ENCODE results near the gene UBE2E1. TPM values are rescaled to one million over a fixed set of nuclear protein-coding genes. Genes with fewer than 3 reads are reported as not detected.

Gene UBE2E1
- total RNA-seq, 4 donors from 2014 or later: 82.4 to 126 (median 115) TPM

DNA sequence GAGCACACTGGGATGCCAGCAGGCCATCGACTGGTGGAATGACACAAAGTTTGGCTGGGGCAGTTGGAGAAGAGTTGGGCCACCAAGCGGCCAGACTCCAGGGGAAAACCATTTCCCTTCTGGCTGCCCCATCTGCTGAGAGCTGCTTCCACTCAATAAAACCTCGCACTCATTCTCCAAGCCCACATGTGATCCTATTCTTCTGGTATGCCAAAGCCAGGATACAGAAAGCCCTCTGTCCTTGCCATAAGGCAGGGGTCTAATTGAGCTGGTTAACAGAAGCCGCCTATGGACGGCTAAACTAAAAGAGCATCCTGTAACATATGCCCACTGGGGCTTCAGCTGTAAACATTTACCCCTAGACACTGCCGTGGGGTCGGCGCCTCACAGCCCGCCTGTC, 55.9 kb downstream of the UBE2E1 start:
- intact Hi-C loops (cut with DNase I): no loop called here
- peaks cover 56 to 80% (median 65%) of the 10 kb centered on the region in 4 donors for H3K4me1 ChIP-seq
- WGBS: 92% methylated on average over 9 of the region's 9 CpGs
- H3K27ac ChIP-seq (replicated peaks in 1 of 4): no peak overlapping the region
- H3K27me3 ChIP-seq: no peaks in the 10 kb centered on the region
- H3K4me3 ChIP-seq: no peak overlapping the region
- DNase-seq (ENCODE audit: extremely low spot score): no peak
- H3K9me3 ChIP-seq: no peaks in the 10 kb centered on the region
- H3K36me3 ChIP-seq: peaks cover 0 to 7% (median 0%) of the 10 kb centered on the region in 4 donors
- TF ChIP-seq POLR2A (IDR thresholded peaks at IDR 0.05; ENCODE audit: low read depth) (no peak), POLR2AphosphoS5 (IDR thresholded peaks at IDR 0.05) (no peak), EP300 (IDR thresholded peaks at IDR 0.05) (no peak)
- TF ChIP-seq, protein P1, sequence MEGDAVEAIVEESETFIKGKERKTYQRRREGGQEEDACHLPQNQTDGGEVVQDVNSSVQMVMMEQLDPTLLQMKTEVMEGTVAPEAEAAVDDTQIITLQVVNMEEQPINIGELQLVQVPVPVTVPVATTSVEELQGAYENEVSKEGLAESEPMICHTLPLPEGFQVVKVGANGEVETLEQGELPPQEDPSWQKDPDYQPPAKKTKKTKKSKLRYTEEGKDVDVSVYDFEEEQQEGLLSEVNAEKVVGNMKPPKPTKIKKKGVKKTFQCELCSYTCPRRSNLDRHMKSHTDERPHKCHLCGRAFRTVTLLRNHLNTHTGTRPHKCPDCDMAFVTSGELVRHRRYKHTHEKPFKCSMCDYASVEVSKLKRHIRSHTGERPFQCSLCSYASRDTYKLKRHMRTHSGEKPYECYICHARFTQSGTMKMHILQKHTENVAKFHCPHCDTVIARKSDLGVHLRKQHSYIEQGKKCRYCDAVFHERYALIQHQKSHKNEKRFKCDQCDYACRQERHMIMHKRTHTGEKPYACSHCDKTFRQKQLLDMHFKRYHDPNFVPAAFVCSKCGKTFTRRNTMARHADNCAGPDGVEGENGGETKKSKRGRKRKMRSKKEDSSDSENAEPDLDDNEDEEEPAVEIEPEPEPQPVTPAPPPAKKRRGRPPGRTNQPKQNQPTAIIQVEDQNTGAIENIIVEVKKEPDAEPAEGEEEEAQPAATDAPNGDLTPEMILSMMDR (IDR thresholded peaks at IDR 0.05): no peak

DNA sequence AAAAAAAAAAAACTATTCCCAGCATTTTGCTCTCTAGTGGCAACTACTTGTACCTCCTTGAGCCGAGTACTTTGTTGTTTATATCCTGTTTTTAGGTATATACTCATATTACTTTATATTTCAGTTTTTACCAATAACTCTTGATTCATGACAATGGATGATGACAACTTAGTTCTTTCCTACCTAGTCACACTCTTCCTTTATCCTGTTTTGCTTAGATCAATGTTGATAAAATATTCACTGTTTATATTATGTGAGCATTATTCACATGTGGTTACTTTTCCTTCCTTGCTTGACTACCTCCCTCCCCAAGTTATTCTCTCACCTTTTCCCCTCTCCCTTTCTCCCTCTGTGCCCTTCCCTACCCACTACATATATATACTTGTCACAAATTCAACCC, 57.3 kb downstream of the UBE2E1 start:
- H3K36me3 ChIP-seq: peaks cover 0 to 7% (median 0%) of the 10 kb centered on the region in 4 donors
- H3K9me3 ChIP-seq: no peaks in the 10 kb centered on the region
- 85% methylated on average over 1 of the region's 1 CpG for WGBS
- no peaks in the 10 kb centered on the region for H3K27me3 ChIP-seq
- H3K4me3 ChIP-seq: no peak overlapping the region
- no peak for TF ChIP-seq POLR2A (IDR thresholded peaks at IDR 0.05; ENCODE audit: low read depth)
- no peak for TF ChIP-seq POLR2AphosphoS5 (IDR thresholded peaks at IDR 0.05)
- no peak for TF ChIP-seq EP300 (IDR thresholded peaks at IDR 0.05)
- TF ChIP-seq, protein P1 (IDR thresholded peaks at IDR 0.05): no peak
- H3K27ac ChIP-seq (replicated peaks in 1 of 4): no peak overlapping the region
- intact Hi-C loops (cut with DNase I): no loop called here
- peaks cover 55 to 80% (median 66%) of the 10 kb centered on the region in 4 donors for H3K4me1 ChIP-seq
- no peak for DNase-seq (ENCODE audit: extremely low spot score)

DNA sequence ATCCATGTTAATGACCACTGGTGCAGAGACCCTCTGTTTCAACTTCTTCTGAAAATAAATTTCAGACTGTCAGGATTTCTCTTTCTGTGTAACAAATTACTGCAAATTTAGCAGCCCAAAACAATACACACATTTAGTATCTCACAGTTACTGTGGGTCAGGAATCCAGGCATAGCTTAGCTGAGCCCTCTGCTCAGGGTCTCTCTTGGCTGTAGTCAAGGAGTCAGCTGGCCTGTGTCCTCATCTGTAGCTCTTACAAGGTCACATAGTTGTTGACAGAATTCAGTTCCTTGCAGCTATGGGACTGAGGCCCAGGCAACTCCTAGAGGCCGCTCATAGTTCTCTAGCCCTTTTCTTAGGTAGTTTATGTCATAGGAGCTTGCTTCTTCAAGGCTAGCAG, 59.2 kb downstream of the UBE2E1 start:
- 86% methylated on average over 1 of the region's 1 CpG for WGBS
- DNase-seq (ENCODE audit: extremely low spot score): no peak

DNA sequence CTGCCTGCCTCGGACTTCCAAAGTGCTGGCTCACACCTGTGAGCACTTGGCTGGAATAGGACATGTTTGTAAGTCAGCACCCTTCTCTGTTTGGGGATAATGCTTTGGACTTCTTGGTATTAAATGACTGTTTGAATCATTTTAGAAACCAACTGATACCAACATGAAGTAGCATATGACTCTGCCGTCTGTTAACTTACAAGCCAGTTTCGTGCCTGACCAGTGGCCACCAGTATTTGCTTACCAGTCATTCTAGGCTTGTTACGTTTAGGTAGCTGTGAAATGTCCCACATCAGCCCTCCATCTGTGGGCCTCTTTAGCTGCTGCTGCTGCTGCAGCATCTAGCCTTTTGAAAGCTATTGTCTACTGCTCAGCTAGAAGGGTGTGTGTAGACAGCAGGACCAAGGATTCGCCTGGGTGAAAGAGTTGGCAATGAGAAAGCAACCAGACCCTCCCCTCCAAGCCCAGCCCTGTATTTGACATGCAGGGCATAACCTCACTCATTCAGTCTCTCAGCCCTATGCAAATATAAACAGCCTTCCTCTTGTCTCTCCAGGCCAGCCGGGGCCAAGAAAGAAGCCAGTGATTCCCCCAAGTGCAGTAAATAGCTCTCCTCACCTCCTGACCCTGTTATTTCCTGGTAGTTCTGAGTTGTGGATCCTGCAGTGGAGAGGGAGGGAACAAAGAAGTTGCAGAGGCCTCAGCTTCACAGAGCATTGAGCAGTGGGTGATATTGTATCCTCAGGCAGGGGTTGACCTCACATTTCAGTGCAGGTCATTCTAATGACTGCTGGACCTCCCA, 60.0 kb downstream of the UBE2E1 start:
- peaks cover 44 to 68% (median 51%) of the 10 kb centered on the region in 4 donors for H3K4me1 ChIP-seq
- H3K27ac ChIP-seq (replicated peaks in 1 of 4): peak overlapping the region in 1 of 4 donors; percentile 2
- 60% methylated on average over 6 of the region's 6 CpGs for WGBS
- intact Hi-C loops (cut with DNase I): no loop called here
- no peak overlapping the region for H3K4me3 ChIP-seq
- H3K36me3 ChIP-seq: peaks cover 0 to 7% (median 0%) of the 10 kb centered on the region in 4 donors
- TF ChIP-seq EP300 (IDR thresholded peaks at IDR 0.05) (no peak), POLR2AphosphoS5 (IDR thresholded peaks at IDR 0.05) (no peak), POLR2A (IDR thresholded peaks at IDR 0.05; ENCODE audit: low read depth) (no peak)
- TF ChIP-seq, protein P1 (IDR thresholded peaks at IDR 0.05): no peak
- H3K27me3 ChIP-seq: no peaks in the 10 kb centered on the region
- no peak for DNase-seq (ENCODE audit: extremely low spot score)
- H3K9me3 ChIP-seq: no peaks in the 10 kb centered on the region

More for the DNA sequence above, 59.2 kb downstream of the UBE2E1 start:
- intact Hi-C loops (cut with DNase I): no loop called here
- no peaks in the 10 kb centered on the region for H3K27me3 ChIP-seq
- no peak overlapping the region for H3K4me3 ChIP-seq
- peak overlapping the region in 1 of 4 donors; percentile 27 for H3K27ac ChIP-seq (replicated peaks in 1 of 4)
- H3K4me1 ChIP-seq: peaks cover 42 to 69% (median 51%) of the 10 kb centered on the region in 4 donors
- no peaks in the 10 kb centered on the region for H3K9me3 ChIP-seq
- H3K36me3 ChIP-seq: peaks cover 0 to 7% (median 0%) of the 10 kb centered on the region in 4 donors
- TF ChIP-seq EP300 (IDR thresholded peaks at IDR 0.05) (no peak), POLR2AphosphoS5 (IDR thresholded peaks at IDR 0.05) (no peak)
- TF ChIP-seq, protein P1 (IDR thresholded peaks at IDR 0.05): no peak
